H9 (cell line): Measurements from ENCODE around the gene DYNC2LI1. TPM values are rescaled to one million over a fixed set of nuclear protein-coding genes. Genes with fewer than 3 reads are reported as not detected.

Experiments used
- DNase-seq: peaks from one replicate; pipeline ENCODE4 v3.0.0-alpha.2; 2017
- H2AFZ ChIP-seq: one replicate; pipeline ENCODE4 v1.6.1; 2013; ENCODE audit warnings: mild to moderate bottlenecking, low read length, control low read depth, moderate library complexity
- H2AK5ac ChIP-seq: 2 replicates; pipeline ENCODE4 v1.6.1; 2013; ENCODE audit warnings: low read length, control low read depth, mixed read lengths; ENCODE audit not compliant: insufficient read length
- H2BK120ac ChIP-seq: one replicate; pipeline ENCODE4 v1.6.1; 2013; ENCODE audit warnings: low read depth, mild to moderate bottlenecking, low read length, control low read depth, inconsistent platforms; ENCODE audit not compliant: poor library complexity, severe bottlenecking
- H2BK12ac ChIP-seq: 2 replicates; pipeline ENCODE4 v1.6.1; 2013; ENCODE audit warnings: low read length, control low read depth, mixed read lengths, low read depth; ENCODE audit not compliant: insufficient read length
- H2BK15ac ChIP-seq: 2 replicates; pipeline ENCODE4 v1.6.1; 2013; ENCODE audit warnings: low read depth, low read length, control low read depth
- H2BK20ac ChIP-seq: one replicate; pipeline ENCODE4 v1.6.1; 2013; ENCODE audit warnings: low read depth, mild to moderate bottlenecking, low read length, control low read depth, inconsistent platforms; ENCODE audit not compliant: poor library complexity, severe bottlenecking
- H2BK5ac ChIP-seq: 2 replicates; pipeline ENCODE4 v1.6.1; 2013; ENCODE audit warnings: low read length, control low read depth, mixed read lengths; ENCODE audit not compliant: insufficient read length
- H3K14ac ChIP-seq: 2 replicates; pipeline ENCODE4 v1.6.1; 2013; ENCODE audit warnings: low read length, control low read depth; ENCODE audit not compliant: insufficient read depth
- H3K18ac ChIP-seq: 2 replicates; pipeline ENCODE4 v1.6.1; 2013; ENCODE audit warnings: low read depth, mild to moderate bottlenecking, mixed read lengths, low read length, control low read depth; ENCODE audit not compliant: insufficient read length
- H3K23ac ChIP-seq: 2 replicates; pipeline ENCODE4 v1.6.1; 2013; ENCODE audit warnings: low read length, control low read depth, mixed read lengths, low read depth; ENCODE audit not compliant: insufficient read length
- H3K23me2 ChIP-seq: 2 replicates; pipeline ENCODE4 v1.6.1; 2013; ENCODE audit warnings: low read depth, mild to moderate bottlenecking, mixed read lengths, low read length, control low read depth; ENCODE audit not compliant: insufficient read length, poor library complexity, severe bottlenecking
- H3K27ac ChIP-seq: 2 replicates; pipeline ENCODE4 v1.5.1; 2013; ENCODE audit warnings: low read length, control low read depth, mixed read lengths, low read depth; ENCODE audit not compliant: insufficient read length
- H3K27me3 ChIP-seq: 2 replicates; pipeline ENCODE4 v1.6.1; 2013; ENCODE audit warnings: low read length, control low read depth, inconsistent platforms; ENCODE audit not compliant: insufficient read depth
- H3K4ac ChIP-seq: 2 replicates; pipeline ENCODE4 v1.6.1; 2013; ENCODE audit warnings: low read depth, mild to moderate bottlenecking, control low read depth, inconsistent platforms, low read length, moderate library complexity
- H3K4me1 ChIP-seq: 2 replicates; pipeline ENCODE4 v1.6.1; 2013; ENCODE audit warnings: low read length, control low read depth, inconsistent platforms; ENCODE audit not compliant: insufficient read depth
- H3K4me2 ChIP-seq: 2 replicates; pipeline ENCODE4 v1.6.1; 2013; ENCODE audit warnings: low read length, control low read depth, mixed read lengths; ENCODE audit not compliant: insufficient read length, insufficient read depth
- H3K56ac ChIP-seq: 2 replicates; pipeline ENCODE4 v1.6.1; 2013; ENCODE audit warnings: low read depth, mild to moderate bottlenecking, mixed read lengths, low read length, control low read depth; ENCODE audit not compliant: insufficient read length
- H3K79me1 ChIP-seq: 2 replicates; pipeline ENCODE4 v1.6.1; 2013; ENCODE audit warnings: low read depth, mild to moderate bottlenecking, moderate library complexity, low read length, control low read depth, inconsistent platforms; ENCODE audit not compliant: insufficient read depth, poor library complexity, severe bottlenecking
- H3K79me2 ChIP-seq: 2 replicates; pipeline ENCODE4 v1.6.1; 2013; ENCODE audit warnings: low read length, control low read depth, inconsistent platforms; ENCODE audit not compliant: insufficient read depth
- H3K9ac ChIP-seq: 2 replicates; pipeline ENCODE4 v1.6.1; 2013; ENCODE audit warnings: low read length, control low read depth, mixed read lengths; ENCODE audit not compliant: insufficient read length; ENCODE audit errors: extremely low read depth
- H3K9me3 ChIP-seq: one replicate; pipeline ENCODE4 v1.6.1; 2013; ENCODE audit warnings: low read depth, low read length, inconsistent platforms; ENCODE audit not compliant: control insufficient read depth
- H3T11ph ChIP-seq: one replicate; pipeline ENCODE4 v1.6.1; 2013; ENCODE audit warnings: mild to moderate bottlenecking, low read length, control low read depth, inconsistent platforms
- H4K20me1 ChIP-seq: one replicate; pipeline ENCODE4 v1.6.1; 2013; ENCODE audit not compliant: control insufficient read depth, insufficient read length, insufficient read depth
- H4K5ac ChIP-seq: 2 replicates; pipeline ENCODE4 v1.6.1; 2013; ENCODE audit warnings: low read depth, mild to moderate bottlenecking, mixed read lengths, low read length, control low read depth; ENCODE audit not compliant: insufficient read length
- H4K8ac ChIP-seq: replicated peaks from 2 replicates; pipeline ENCODE4 v1.6.1; 2013; ENCODE audit warnings: low read length, control low read depth, mixed read lengths, low read depth; ENCODE audit not compliant: insufficient read length
- H4K91ac ChIP-seq: 2 replicates; pipeline ENCODE4 v1.6.1; 2013; ENCODE audit warnings: low read depth, mild to moderate bottlenecking, moderate library complexity, mixed read lengths, low read length, control low read depth; ENCODE audit not compliant: insufficient read length
- H3K27ac Mint-ChIP-seq, 3 experiments: 2 replicates in 2 of 3; 3 replicates in 1 of 3; pipeline ENCODE4 v1.8.0; 2020 to 2021; ENCODE audit warnings: mixed read lengths in 3 of 3, mild to moderate bottlenecking in 1 of 3, moderate library complexity in 1 of 3
- H3K27me3 Mint-ChIP-seq: 2 replicates; pipeline ENCODE4 v1.8.0; 2021; ENCODE audit warnings: low read depth, mild to moderate bottlenecking, moderate library complexity, mixed read lengths
- H3K36me3 Mint-ChIP-seq, 3 experiments: 2 replicates in 2 of 3; 3 replicates in 1 of 3; pipeline ENCODE4 v1.8.0; 2020 to 2021; ENCODE audit warnings: low read depth in 3 of 3, mixed read lengths in 3 of 3; ENCODE audit not compliant: insufficient read depth in 1 of 3
- H3K4me1 Mint-ChIP-seq, 2 experiments: 2 replicates each; pipeline ENCODE4 v1.8.0; 2020; ENCODE audit warnings: mixed read lengths in 2 of 2
- H3K4me3 Mint-ChIP-seq, 2 experiments: 2 replicates in 1 of 2; 3 replicates in 1 of 2; pipeline ENCODE4 v1.8.0; 2020 to 2021; ENCODE audit warnings: mild to moderate bottlenecking in 2 of 2, mixed read lengths in 2 of 2, moderate library complexity in 1 of 2
- H3K9me3 Mint-ChIP-seq, 2 experiments: 2 replicates in 1 of 2; 3 replicates in 1 of 2; pipeline ENCODE4 v1.8.0; 2020; ENCODE audit warnings: mild to moderate bottlenecking in 2 of 2, mixed read lengths in 2 of 2, moderate library complexity in 1 of 2
- WGBS: extraction: QIAGEN DNeasy Blood & Tissue Kit; methylation state at CpG from one replicate; pipeline ENCODE4 v1.1.7; 2013; ENCODE audit warnings: missing lambda C conversion rate, low lambda C conversion rate, mixed read lengths; ENCODE audit not compliant: insufficient read length; ENCODE audit errors: extremely low coverage; 5-methylcytosine and 5-hydroxymethylcytosine counted together
- total RNA-seq: library from RNA; stranded (reverse); gene quantifications from 2 replicates; pipeline ENCODE4 v1.2.1, GENCODE V29; 2021
- TF ChIP-seq, protein P1 (sequence below): fragments of 200-600 bp; sonication (generic); conservative IDR thresholded peaks from 3 replicates; pipeline ENCODE4 v1.8.0; 2021; ENCODE audit warnings: antibody characterized with exemption, mild to moderate bottlenecking

DYNC2LI1 gene
- total RNA-seq, 1 experiment from 2014 or later, result 8.5 TPM

DNA sequence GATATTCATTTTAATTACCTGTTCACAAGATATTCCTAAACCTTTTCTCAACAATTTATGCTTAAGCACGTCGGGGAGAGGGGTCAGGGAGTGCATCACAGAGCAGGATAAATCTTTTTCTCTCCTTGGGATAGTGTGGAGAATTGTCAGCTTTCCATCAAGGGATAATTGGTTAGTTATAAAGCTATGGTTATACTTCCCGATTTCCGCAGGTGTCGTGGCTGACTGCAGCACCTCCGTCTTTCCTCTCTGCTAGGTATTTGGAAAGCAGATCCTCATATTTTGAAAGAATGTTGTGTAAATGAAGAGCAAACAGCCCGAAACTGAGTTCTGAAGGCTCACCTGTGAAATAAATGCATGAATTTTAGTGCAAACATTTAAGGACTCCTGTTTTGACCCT lies 778 bp downstream of the DYNC2LI1 start:
- H2BK5ac ChIP-seq, result no peak overlapping the region
- peaks cover 7% of the 10 kb centered on the region for H3K23me2 ChIP-seq
- no peaks in the 10 kb centered on the region for H3K79me2 ChIP-seq
- Mint-ChIP-seq H3K36me3 (no peaks in the 10 kb centered on the region), H3K9me3 (no peaks in the 10 kb centered on the region), H3K27me3 (no peaks in the 10 kb centered on the region), H3K4me1 (peaks cover 3 to 8% of the 10 kb centered on the region in 2 experiments), H3K4me3 (peak overlapping the region; percentile 89 to 93), H3K27ac (no peak overlapping the region; a peak in 1 of 7 replicates)
- H3K4me1 ChIP-seq, result no peaks in the 10 kb centered on the region
- no peak overlapping the region for H3K27ac ChIP-seq
- H2AFZ ChIP-seq, result no peak overlapping the region
- H4K8ac ChIP-seq, result no peak overlapping the region
- no peak overlapping the region for H2BK12ac ChIP-seq
- no peak overlapping the region for H2AK5ac ChIP-seq
- no peaks in the 10 kb centered on the region for H4K20me1 ChIP-seq
- H2BK120ac ChIP-seq, result no peak overlapping the region
- no peaks in the 10 kb centered on the region for H3K27me3 ChIP-seq
- no peak overlapping the region for H3T11ph ChIP-seq
- H3K9me3 ChIP-seq, result no peaks in the 10 kb centered on the region
- peak overlapping the region; percentile 24 for H3K9ac ChIP-seq
- H3K56ac ChIP-seq, result no peak overlapping the region
- TF ChIP-seq, protein P1, sequence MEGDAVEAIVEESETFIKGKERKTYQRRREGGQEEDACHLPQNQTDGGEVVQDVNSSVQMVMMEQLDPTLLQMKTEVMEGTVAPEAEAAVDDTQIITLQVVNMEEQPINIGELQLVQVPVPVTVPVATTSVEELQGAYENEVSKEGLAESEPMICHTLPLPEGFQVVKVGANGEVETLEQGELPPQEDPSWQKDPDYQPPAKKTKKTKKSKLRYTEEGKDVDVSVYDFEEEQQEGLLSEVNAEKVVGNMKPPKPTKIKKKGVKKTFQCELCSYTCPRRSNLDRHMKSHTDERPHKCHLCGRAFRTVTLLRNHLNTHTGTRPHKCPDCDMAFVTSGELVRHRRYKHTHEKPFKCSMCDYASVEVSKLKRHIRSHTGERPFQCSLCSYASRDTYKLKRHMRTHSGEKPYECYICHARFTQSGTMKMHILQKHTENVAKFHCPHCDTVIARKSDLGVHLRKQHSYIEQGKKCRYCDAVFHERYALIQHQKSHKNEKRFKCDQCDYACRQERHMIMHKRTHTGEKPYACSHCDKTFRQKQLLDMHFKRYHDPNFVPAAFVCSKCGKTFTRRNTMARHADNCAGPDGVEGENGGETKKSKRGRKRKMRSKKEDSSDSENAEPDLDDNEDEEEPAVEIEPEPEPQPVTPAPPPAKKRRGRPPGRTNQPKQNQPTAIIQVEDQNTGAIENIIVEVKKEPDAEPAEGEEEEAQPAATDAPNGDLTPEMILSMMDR, result no peak
- H3K4ac ChIP-seq, result no peak overlapping the region
- no peaks in the 10 kb centered on the region for H3K79me1 ChIP-seq
- H2BK15ac ChIP-seq, result no peak overlapping the region
- H3K14ac ChIP-seq, result no peak overlapping the region
- no peak overlapping the region for H4K5ac ChIP-seq
- no peak overlapping the region for H3K23ac ChIP-seq
- no peak overlapping the region for H4K91ac ChIP-seq
- H3K18ac ChIP-seq, result no peak overlapping the region
- no peak for DNase-seq
- no peak overlapping the region for H2BK20ac ChIP-seq
- WGBS, result no CpG with 5 or more reads among the region's 7 CpGs
- peak overlapping the region; percentile 89 for H3K4me2 ChIP-seq
